GM21423 (cell line): Measurements from ENCODE around the gene FOXD4L3.
"Not testable (repeated sequence)": the region's sequence is repeated elsewhere in the genome, so short reads cannot be mapped to it uniquely, and the experiment has no call there.

Experiments used
- ATAC-seq: cut with Tn5 transposase; IDR thresholded peaks from one replicate; pipeline ENCODE4 v1.9.1; 2021; ENCODE audit warnings: mild to moderate bottlenecking, moderate library complexity; ENCODE audit not compliant: unreplicated experiment

The FOXD4L3 gene

DNA sequence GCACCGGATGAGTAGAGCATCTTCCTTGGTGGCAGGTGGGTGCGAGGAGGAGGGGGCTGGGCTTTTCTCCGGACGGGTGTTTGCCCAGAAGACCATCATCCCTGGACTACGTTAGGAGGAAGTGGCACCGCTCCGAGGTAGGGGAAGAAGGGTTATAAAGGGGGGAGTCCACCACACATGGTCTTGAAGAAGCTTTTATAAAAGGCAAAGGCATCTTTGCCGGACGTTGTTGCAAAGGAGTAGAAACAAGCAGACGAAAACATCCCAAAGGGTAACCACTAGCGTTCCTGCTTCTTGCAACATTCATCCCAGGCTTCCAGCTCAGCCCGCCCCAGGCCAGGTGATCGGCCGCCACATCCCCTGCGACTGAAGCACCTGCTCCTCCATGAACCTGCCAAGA lies at the start of gene FOXD4L3:
Gene FOXD4L3, plus strand, starts transcription at position 301 of the 400 bp plus-strand sequence. Its CDS starts 85 bp downstream, at position 386.
- ATAC-seq: not testable (repeated sequence)

DNA sequence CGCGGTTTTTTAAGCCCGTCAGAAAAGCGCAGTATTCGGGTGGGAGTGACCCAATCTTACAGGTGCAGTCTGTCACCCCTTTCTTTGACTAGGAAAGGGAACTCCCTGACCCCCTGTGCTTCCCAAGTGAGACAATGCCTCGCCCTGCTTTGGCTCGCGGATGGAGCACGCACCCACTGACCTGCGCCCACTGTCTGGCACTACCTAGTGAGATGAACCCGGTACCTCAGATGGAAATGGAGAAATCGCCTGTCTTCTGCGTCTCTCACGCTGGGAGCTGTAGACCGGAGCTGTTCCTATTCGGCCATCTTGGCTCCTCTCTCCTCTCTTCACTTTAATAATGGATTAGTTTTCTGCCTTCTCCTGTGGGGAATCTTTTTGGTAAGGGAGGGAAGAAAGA lies 21.6 kb upstream of the FOXD4L3 start:
- not testable (repeated sequence) for ATAC-seq

GRCh38 chr9:68303771-68304170 lies 1.1 kb downstream of the FOXD4L3 start:
- not testable (repeated sequence) for ATAC-seq

DNA sequence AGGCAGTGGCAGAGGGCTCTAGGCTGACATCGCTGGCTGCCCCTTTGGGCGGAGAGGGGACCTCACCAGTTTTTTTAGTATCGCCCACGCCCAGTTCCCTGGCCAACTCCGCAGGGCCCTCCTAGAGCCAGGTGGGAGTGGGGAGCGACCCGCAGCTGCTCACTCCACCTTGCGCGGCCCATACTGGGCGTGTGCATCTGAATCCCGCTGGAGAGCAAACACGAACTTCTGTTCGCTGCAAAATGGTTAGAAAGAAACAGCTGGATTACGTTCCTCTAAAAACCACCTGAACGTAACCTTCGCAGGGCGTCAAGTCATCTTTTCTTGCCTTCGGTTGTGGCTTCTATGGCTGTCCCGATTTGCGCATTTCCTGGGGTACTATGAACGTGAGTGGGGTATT lies 1.5 kb downstream of the FOXD4L3 start:
- not testable (repeated sequence) for ATAC-seq

- ATAC-seq: not testable (repeated sequence)
These were observed 2.1 kb downstream of the FOXD4L3 start for GRCh38 chr9:68304777-68305176.

DNA sequence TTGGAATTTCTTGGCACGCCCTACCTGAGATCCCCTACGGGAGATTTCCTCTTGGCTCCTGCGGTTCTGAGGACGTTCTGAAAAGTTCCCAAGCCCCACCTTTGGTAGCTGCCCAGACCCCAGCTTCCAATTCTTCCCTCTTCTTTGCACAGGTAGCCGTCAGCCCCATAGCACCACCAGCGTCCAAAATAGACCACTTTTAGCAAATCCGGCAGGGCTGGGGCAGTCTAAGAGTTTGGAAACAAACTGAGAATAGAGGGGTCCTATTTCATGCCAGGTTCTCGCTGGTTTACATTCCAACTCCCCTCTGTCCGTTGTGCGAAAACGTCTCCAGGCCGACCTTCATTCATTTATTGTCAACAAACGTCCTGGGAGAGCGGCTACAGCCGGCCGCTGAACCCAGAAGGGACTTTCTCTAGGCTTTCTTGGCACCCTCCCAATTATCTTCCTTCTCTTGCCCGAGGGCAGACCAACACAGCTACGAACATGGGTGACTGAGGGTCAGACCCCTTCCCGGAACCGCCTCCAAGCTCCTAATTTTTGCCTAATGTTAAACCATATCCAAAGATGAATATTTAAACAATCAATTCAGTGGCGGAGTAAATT lies 3.1 kb downstream of the FOXD4L3 start:
- not testable (repeated sequence) for ATAC-seq

DNA sequence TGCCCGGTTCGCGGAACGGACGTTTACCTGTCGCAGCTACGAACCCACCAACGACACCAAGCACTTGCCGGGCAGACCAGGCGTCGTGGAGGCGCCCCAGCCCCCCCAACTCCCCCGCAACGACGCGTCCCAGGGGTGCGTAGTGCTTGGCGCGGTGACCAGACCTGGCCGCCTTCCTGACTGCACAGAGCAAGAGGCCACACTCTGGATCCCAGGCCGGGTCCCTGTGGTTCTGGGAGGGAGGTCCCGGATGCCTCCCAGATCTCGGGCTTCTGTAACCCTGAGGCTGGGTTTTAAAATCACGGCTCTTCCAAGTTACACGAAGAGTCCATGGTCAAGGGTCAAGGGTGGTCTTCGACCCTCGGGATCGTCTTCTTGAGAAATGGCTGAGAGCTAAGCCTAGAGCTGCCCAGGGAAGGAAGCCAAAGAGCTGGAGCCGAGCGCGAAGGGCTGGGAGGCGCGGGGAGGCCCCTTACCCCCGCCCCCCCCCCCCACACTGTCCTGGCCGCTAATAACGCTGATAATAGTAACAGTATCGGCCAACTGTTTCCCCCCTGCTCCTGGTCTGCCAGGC lies 3.8 kb downstream of the FOXD4L3 start:
- not testable (repeated sequence) for ATAC-seq

- ATAC-seq: not testable (repeated sequence)
These were observed 4.5 kb downstream of the FOXD4L3 start for GRCh38 chr9:68307127-68307526.

DNA sequence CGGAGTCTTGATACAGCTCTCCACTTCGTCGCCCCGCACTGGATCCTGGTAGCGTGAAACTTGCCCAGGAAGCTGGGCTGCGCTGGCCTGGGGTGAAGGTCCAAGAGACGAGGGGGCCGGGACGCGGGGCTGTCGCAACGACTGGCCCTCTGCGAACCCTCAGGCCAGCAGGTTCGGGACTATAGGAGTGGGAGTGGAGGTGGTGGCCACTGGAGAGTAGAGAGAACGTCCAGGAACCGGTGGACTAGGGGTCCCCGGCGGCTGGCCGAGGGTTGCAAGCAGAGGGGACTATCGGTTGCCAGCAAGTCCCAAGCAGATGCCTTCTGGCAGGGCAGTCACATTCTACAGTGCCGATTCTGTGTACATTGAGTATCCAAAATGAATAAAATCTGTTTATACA lies 5.0 kb downstream of the FOXD4L3 start:
- not testable (repeated sequence) for ATAC-seq

DNA sequence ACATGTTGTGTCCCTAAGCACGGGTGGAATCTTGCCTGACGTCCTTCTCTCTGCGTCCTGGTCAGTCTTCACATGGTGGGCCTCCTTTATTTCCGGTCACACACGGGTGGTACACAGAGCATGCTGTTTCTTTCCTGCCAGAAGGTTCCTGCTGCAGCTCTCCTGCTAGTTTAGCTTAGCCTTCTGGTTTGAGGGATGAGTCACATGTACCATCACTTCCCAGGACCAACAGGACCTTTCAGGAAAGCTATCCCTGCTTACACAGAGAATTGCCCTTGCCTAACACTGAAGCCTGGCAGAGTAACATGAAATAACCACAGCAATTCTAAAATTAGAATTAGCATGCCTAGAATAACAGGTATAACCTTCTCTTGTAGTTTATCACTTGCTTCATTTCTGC lies 8.5 kb downstream of the FOXD4L3 start:
- ATAC-seq: not testable (repeated sequence)

DNA sequence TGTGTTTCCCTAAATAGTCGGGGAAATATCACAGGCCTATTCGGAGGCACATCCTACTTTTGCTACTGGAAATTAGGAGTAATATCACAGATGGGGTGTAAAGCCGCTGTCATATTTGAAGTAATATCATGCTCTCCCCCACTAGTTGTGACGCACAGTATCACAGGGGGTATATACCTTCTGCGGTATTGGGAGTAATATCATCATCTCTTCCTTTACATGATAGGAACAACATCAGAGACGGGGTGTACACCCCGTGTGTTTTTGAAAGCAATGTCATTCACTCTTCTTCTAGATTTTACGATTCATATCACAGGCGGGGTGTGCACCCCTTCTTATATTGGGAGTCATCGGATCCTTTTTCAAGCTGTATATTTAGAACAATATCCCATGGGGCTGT lies 15.5 kb downstream of the FOXD4L3 start:
- not testable (repeated sequence) for ATAC-seq

GRCh38 chr9:68323749-68324148 lies 21.1 kb downstream of the FOXD4L3 start:
- not testable (repeated sequence) for ATAC-seq

- ATAC-seq: not testable (repeated sequence)
These were observed 21.9 kb downstream of the FOXD4L3 start for GRCh38 chr9:68324518-68324917.

DNA sequence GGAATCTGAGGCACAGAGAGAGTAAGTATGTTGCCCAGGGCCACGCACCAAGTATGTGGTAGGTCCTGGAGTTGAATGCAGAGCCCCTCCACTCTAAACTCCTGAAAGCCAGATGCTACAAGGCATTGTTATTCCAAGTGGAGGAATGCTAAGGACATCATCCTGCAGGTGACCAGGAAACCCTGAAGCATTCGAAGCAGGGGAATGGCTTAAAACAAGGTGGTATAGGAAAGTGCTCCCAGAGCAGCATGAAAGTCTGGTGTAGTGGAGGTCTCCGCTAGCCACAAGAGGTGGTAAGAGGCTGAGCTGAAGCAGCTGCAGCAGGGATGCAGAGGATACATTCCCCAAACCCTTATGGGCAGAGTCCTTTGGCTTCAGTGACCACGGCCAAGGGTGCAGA lies 26.4 kb downstream of the FOXD4L3 start:
- ATAC-seq: not testable (repeated sequence)

- not testable (repeated sequence) for ATAC-seq
These were observed 28.0 kb downstream of the FOXD4L3 start for GRCh38 chr9:68330531-68331173.

DNA sequence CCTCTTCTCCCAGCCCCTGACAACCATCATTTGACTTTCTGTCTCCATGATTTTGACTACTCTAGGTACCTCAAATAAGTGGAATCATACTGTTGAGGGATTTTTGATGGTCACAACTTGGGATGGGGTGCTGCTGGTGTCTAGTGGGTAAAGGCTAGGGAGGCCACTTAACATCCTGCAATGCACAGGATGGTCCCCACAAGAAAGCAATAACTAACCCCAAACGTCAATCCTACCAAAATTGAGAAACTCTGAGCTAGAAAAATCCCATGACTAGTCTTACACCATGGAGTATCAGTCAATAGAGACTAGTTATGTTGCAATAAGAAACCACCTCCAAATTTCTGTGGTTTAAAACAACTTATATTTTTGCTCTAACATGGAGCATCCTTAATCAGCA lies 29.5 kb downstream of the FOXD4L3 start:
- ATAC-seq: not testable (repeated sequence)

- not testable (repeated sequence) for ATAC-seq
These were observed 33.3 kb downstream of the FOXD4L3 start for GRCh38 chr9:68335935-68336334.

GRCh38 chr9:68336639-68337339 lies 34.1 kb downstream of the FOXD4L3 start:
- ATAC-seq: not testable (repeated sequence)

GRCh38 chr9:68338000-68338399 lies 35.3 kb downstream of the FOXD4L3 start:
- not testable (repeated sequence) for ATAC-seq

DNA sequence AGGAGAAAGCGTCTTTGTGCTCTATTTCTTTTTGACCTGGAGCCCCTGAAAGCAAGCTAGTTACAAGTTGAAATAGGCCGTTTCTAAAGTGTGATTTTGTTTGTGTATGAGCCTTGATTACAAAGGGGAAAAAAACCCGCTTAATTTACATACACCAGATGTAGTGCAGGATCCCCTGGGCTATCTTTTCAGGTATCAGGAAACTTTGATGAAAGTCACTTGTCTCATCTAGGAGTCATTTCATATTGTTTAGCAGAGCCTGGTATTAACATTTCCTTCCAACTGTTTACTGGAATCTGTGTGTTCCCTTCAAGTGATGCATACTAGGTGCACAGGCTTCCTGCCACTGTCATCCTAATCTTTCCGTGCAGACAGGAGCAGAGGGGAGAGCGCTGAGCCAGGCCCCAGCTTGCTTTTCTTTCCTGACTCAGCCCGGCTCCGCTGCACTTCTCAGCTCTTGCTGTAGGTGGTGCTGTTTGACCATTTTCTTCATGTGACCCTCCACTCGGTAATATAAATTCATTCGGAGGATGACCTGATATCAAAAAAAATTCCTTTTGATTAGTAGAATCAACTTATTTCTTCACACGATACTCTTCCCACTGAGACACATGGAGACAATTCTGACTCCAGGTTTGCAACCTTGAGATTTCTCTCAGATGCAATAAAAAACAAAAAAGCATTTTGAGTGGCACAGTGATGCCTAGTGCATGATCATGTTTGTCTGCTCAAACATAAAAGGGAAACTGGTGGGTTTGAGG lies 39.8 kb downstream of the FOXD4L3 start:
- ATAC-seq: peak; percentile 77

- not testable (repeated sequence) for ATAC-seq
These were observed 40.6 kb downstream of the FOXD4L3 start for GRCh38 chr9:68343242-68343641.
